ENCODE data around the gene ATP2B1.

DNA sequence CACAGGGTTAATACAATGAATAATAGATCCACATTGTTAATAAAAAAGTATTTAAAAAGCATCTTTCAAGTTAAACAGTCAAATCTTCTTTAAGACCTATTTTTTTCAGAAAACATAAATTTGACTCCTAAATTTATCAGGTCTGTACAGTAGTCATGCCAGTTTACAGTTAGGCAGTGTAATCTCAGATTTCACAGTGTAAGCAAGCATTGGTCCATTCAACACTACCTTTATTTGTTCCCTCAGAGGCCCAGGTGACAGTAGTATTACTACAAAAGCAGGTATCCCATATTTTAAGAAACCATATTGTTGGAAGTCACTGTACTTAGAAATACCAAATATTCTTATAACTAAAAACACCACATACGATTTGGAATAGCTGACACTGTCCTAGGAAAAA is 6.1 kb downstream of the ATP2B1 start:
- TF ChIP-seq POLR2A (IDR thresholded peaks at IDR 0.05; ENCODE audit: low read depth, low read length): no peak
- no peak for TF ChIP-seq TAF1 (IDR thresholded peaks at IDR 0.05; ENCODE audit: borderline replicate concordance, low read depth, low read length)

Data from GM12892 (cell line).